HepG2 (cell line): ENCODE results near the gene MSANTD2. TPM values are rescaled to one million over a fixed set of nuclear protein-coding genes. Genes with fewer than 3 reads are reported as not detected.

Experiments
- ATAC-seq: fragments of 200-7000 bp; cut with Tn5 transposase; 3 replicates; pipeline ENCODE4 v1.9.1; 2020; ENCODE audit warnings: mild to moderate bottlenecking, moderate library complexity
- BruUV-seq: library from RNA; stranded (reverse); fragments of 400-500 nt; replicated peaks from 2 replicates; lab custom pipeline; 2021; lab: Mats Ljungman, UMichigan
- CTCF ChIA-PET: fragments of 300-600 bp; formaldehyde crosslinking; extraction: SDS; loops from one replicate; lab custom pipeline; 2021; ENCODE audit warnings: low total read pairs, inconsistent platforms, low intra/inter-chr PET ratio; lab: Yijun Ruan, JAX
- POLR2A ChIA-PET: fragments of 350-600 bp; sonication (Branson Sonifier 250); formaldehyde crosslinking; loops from one replicate; lab custom pipeline; 2020; ENCODE audit warnings: antibody characterized with exemption, inconsistent platforms; lab: Yijun Ruan, JAX
- DNase-seq: peaks from one replicate; pipeline ENCODE4 v3.0.0-alpha.2; 2015; ENCODE audit warnings: low spot score
- FAIRE-seq: peaks from 3 replicates; lab custom pipeline; 2011; peaks lifted over from hg19 to GRCh38; lab: Jason Lieb, UNC
- H2AFZ ChIP-seq: one replicate; pipeline ENCODE4 v1.6.1; 2011; ENCODE audit warnings: low read length, inconsistent platforms
- H3K27ac ChIP-seq: fragments of 300-600 bp; 3 replicates; pipeline ENCODE4 v1.8.0; 2011; ENCODE audit warnings: mixed run types, mild to moderate bottlenecking, mixed read lengths, low read length, inconsistent platforms; ENCODE audit not compliant: insufficient read depth; ENCODE audit errors: extremely low read length
- H3K27me3 ChIP-seq, 2 experiments: fragments of 200-600 bp in 1 of 2; 2 replicates in 1 of 2; 3 replicates in 1 of 2; pipeline versions ENCODE4 v1.6.0 to v1.8.0; 2011; ENCODE audit warnings: low read length in 2 of 2, mild to moderate bottlenecking in 2 of 2, moderate library complexity in 2 of 2, inconsistent platforms in 1 of 2; ENCODE audit not compliant: insufficient read depth in 2 of 2, control insufficient read depth in 1 of 2
- H3K36me3 ChIP-seq, 2 experiments: fragments of 200-600 bp in 1 of 2; replicated peaks in 1 of 2; 2 replicates in 1 of 2; 3 replicates in 1 of 2; pipeline versions ENCODE4 v1.5.1 to v1.8.0; 2011; ENCODE audit warnings: low read length in 2 of 2, inconsistent platforms in 1 of 2; ENCODE audit not compliant: insufficient read depth in 2 of 2, control insufficient read depth in 1 of 2
- H3K4me1 ChIP-seq: 2 replicates; pipeline ENCODE4 v1.5.1; 2012; ENCODE audit warnings: low read length, inconsistent platforms; ENCODE audit not compliant: insufficient read depth
- H3K4me2 ChIP-seq: 2 replicates; pipeline ENCODE4 v1.6.0; 2011; ENCODE audit warnings: low read depth, low read length, inconsistent platforms
- H3K4me3 ChIP-seq, 3 experiments: fragments of 200-600 bp in 1 of 3; sonication (generic), shearing (Covaris generic) in 1 of 3; replicated peaks in 1 of 3; 2 replicates each; pipeline ENCODE4 v1.5.1; 2011 to 2016; ENCODE audit warnings: low read length in 3 of 3, inconsistent platforms in 2 of 3, low read depth in 2 of 3, mild to moderate bottlenecking in 2 of 3, control low read depth in 1 of 3, mixed read lengths in 1 of 3; ENCODE audit not compliant: insufficient read depth in 1 of 3
- H3K79me2 ChIP-seq: one replicate; pipeline ENCODE4 v1.6.1; 2011; ENCODE audit warnings: low read length, inconsistent platforms; ENCODE audit not compliant: insufficient read depth
- H3K9ac ChIP-seq: 2 replicates; pipeline ENCODE4 v1.6.0; 2011; ENCODE audit warnings: mild to moderate bottlenecking, low read depth, low read length, inconsistent platforms; ENCODE audit not compliant: insufficient read depth
- H3K9me3 ChIP-seq: 2 replicates; pipeline ENCODE4 v1.5.1; 2012; ENCODE audit warnings: mild to moderate bottlenecking, low read length
- H4K20me1 ChIP-seq: 2 replicates; pipeline ENCODE4 v1.6.0; 2011; ENCODE audit warnings: inconsistent platforms, mild to moderate bottlenecking, low read length, moderate library complexity; ENCODE audit not compliant: insufficient read depth
- MAF1 ChIP-seq: sonication (generic); formaldehyde crosslinking; IDR thresholded peaks from 2 replicates; pipeline ENCODE4 v1.5.0; 2020; ENCODE audit warnings: missing genetic modification reagents, borderline replicate concordance
- MTF2 ChIP-seq: sonication (generic); formaldehyde crosslinking; IDR thresholded peaks from 2 replicates; pipeline ENCODE4 v1.5.0; 2020; ENCODE audit warnings: missing genetic modification reagents, borderline replicate concordance
- PCBP1 ChIP-seq: fragments of 200-400 bp; formaldehyde crosslinking; IDR thresholded peaks from 2 replicates; pipeline ENCODE4 v1.6.1; 2017; ENCODE audit warnings: mild to moderate bottlenecking, low read depth, low read length, borderline replicate concordance
- REPIN1 ChIP-seq: sonication (generic); formaldehyde crosslinking; IDR thresholded peaks from 2 replicates; pipeline ENCODE4 v1.8.0; 2022; ENCODE audit warnings: missing genetic modification reagents, low read depth, mild to moderate bottlenecking, borderline replicate concordance
- SOX6 ChIP-seq, 2 experiments: fragments of 450-650 bp in 1 of 2; sonication (generic) in 1 of 2; formaldehyde crosslinking in 1 of 2; IDR thresholded peaks; 2 replicates each; pipeline versions ENCODE4 v1.4.0 to v1.6.1; 2017 to 2020; ENCODE audit warnings: antibody characterized with exemption in 1 of 2, mild to moderate bottlenecking in 1 of 2, missing genetic modification reagents in 1 of 2
- WGBS: methylation state at CpG from one replicate; pipeline ENCODE4 v1.1.6; 2017; ENCODE audit warnings: low lambda C conversion rate; 5-methylcytosine and 5-hydroxymethylcytosine counted together
- in situ Hi-C: cut with HindIII; loops from 2 replicates; pipeline ENCODE4 v1.10.0; 2017; ENCODE audit warnings: low pct_unique_long_range_greater_than_20kb; ENCODE audit not compliant: extremely low pct_ligation_motif_present
- intact Hi-C: fragments of 100-400 bp; cut with micrococcal nuclease; formaldehyde crosslinking; loops from one replicate; pipeline ENCODE4 v1.10.0; 2022; ENCODE audit not compliant: unreplicated experiment
- polyA plus RNA-seq, 8 experiments: library from polyadenylated mRNA; depleted of rRNA in 3 of 8; stranded (reverse) in 7 of 8; unstranded in 1 of 8; fragments of >200 nt; fragmentation: Illumina TruSeq in 4 of 8; extraction: Trizol in 4 of 8; gene quantifications; 2 replicates each; pipeline versions ENCODE4 v1.2.1 to v1.2.3, GENCODE V29; 2011 to 2016; ENCODE audit warnings: low read depth in 4 of 8, missing spikeins in 1 of 8, mixed read lengths in 1 of 8; ENCODE audit not compliant: insufficient read depth in 1 of 8
- total RNA-seq, 5 experiments: library from RNA; depleted of rRNA; stranded (reverse); fragments of >200 nt; fragmentation: Illumina TruSeq; extraction: Trizol; gene quantifications; 2 replicates each; pipeline ENCODE4 v1.2.3, GENCODE V29; 2016; ENCODE audit warnings: low read depth in 1 of 5
- TF ChIP-seq, protein P1 (sequence below): sonication (generic); formaldehyde crosslinking; IDR thresholded peaks from one replicate; pipeline ENCODE4 v1.5.1; 2020; ENCODE audit warnings: mild to moderate bottlenecking, missing genetic modification reagents; ENCODE audit errors: not compliant biosample characterization
- TF ChIP-seq, protein P2 (sequence below): sonication (generic); formaldehyde crosslinking; IDR thresholded peaks from 2 replicates; pipeline ENCODE4 v1.5.0; 2020; ENCODE audit warnings: mild to moderate bottlenecking, missing genetic modification reagents

Gene MSANTD2
- total and polyA plus RNA-seq, 2 of the 13 experiments (the other 11 are each of a cell fraction or from before 2014, with no cell fraction given): 8.7 to 10.1 TPM

DNA sequence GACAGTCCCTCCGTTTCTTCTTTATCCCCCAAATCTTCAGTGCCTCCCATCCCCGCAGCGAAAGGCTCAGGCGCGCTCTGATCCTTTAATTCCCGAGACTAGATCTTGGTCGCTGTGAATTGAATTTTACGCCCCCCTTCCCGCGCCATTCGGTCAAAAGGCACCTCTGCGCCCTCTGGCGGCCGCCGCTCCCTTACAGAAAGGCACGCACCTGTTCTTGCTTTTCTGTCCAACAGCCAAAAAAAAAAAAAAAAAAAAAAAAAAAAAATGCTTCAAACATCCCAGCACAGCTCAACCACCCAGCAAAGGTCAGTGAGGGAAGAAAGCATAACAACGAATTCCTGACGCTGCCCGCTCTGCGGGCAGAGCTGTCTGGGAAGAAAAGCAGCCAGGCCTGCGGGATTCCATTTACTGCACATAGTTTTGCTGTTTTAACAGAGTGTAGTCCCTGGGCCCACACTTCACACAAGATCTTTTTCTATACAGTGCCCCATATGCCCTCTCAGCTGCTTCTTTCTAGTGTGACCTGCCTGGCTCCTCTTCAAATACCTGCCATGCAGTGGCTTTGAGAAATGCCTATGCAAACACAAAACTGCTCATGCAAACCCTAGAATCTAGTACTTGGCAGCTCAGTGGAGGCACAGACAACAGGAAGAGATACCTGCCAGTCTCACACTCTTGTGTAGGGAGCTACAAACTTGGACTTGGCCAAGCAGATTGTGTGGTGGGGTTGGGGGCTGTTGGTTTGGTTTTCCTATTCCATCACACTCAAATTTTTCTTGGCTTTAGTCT lies 36.9 kb downstream of the MSANTD2 start:
- in situ Hi-C loops: loop anchor here (5.0 kb wide), 1 partner anchor 91 kb away; the partner anchor contains the start of genes SIAE and SPA17
- H3K4me1 ChIP-seq: peaks cover 69% of the 10 kb centered on the region
- intact Hi-C loops: loop anchor here (1.0 to 2.0 kb wide), 4 partner anchors 15 to 94 kb away; partner anchors contain the start of genes SIAE and SPA17
- peaks cover 0 to 24% of the 10 kb centered on the region in 2 experiments; a peak in 4 of 5 replicates for H3K27me3 ChIP-seq
- peak overlapping the region; percentile 60 to 89 (median 70) for H3K4me3 ChIP-seq
- CTCF ChIA-PET: interaction anchor here (0.7 to 2.9 kb wide), 6 partner anchors 15 to 94 kb away, joined by 4 to 19 read pairs (median 13); partner anchors contain the start of gene SIAE
- H3K4me2 ChIP-seq: peak overlapping the region; percentile 100
- POLR2A ChIA-PET: interaction anchor here (0.6 to 3.5 kb wide), 8 partner anchors 12 to 140 kb away, joined by 3 to 16 read pairs (median 8); partner anchors contain the start of genes MSANTD2, NRGN, SIAE and SPA17
- FAIRE-seq (peak; percentile 59), ATAC-seq (peak; percentile 22), DNase-seq (peak; percentile 72)
- BruUV-seq: TSS peak; percentile 39
- H3K79me2 ChIP-seq: no peaks in the 10 kb centered on the region
- H3K9me3 ChIP-seq: no peaks in the 10 kb centered on the region
- H4K20me1 ChIP-seq: no peaks in the 10 kb centered on the region
- 2% methylated on average over 21 of the region's 21 CpGs for WGBS
- H3K9ac ChIP-seq: peak overlapping the region; percentile 53
- H3K36me3 ChIP-seq: no peaks in the 10 kb centered on the region; a peak in 1 of 5 replicates
- H3K27ac ChIP-seq: no peak overlapping the region
- no peak overlapping the region for H2AFZ ChIP-seq
- no peak for TF ChIP-seq SOX6 (IDR thresholded peaks at IDR 0.05)
- peak; percentile 39 for TF ChIP-seq SOX6 (CRISPR knock-in tag; IDR thresholded peaks at IDR 0.05)
- 0 out of 2 replicates have a peak, but pooled peaks have one; percentile 11 for TF ChIP-seq PCBP1
- TF ChIP-seq, protein P1, sequence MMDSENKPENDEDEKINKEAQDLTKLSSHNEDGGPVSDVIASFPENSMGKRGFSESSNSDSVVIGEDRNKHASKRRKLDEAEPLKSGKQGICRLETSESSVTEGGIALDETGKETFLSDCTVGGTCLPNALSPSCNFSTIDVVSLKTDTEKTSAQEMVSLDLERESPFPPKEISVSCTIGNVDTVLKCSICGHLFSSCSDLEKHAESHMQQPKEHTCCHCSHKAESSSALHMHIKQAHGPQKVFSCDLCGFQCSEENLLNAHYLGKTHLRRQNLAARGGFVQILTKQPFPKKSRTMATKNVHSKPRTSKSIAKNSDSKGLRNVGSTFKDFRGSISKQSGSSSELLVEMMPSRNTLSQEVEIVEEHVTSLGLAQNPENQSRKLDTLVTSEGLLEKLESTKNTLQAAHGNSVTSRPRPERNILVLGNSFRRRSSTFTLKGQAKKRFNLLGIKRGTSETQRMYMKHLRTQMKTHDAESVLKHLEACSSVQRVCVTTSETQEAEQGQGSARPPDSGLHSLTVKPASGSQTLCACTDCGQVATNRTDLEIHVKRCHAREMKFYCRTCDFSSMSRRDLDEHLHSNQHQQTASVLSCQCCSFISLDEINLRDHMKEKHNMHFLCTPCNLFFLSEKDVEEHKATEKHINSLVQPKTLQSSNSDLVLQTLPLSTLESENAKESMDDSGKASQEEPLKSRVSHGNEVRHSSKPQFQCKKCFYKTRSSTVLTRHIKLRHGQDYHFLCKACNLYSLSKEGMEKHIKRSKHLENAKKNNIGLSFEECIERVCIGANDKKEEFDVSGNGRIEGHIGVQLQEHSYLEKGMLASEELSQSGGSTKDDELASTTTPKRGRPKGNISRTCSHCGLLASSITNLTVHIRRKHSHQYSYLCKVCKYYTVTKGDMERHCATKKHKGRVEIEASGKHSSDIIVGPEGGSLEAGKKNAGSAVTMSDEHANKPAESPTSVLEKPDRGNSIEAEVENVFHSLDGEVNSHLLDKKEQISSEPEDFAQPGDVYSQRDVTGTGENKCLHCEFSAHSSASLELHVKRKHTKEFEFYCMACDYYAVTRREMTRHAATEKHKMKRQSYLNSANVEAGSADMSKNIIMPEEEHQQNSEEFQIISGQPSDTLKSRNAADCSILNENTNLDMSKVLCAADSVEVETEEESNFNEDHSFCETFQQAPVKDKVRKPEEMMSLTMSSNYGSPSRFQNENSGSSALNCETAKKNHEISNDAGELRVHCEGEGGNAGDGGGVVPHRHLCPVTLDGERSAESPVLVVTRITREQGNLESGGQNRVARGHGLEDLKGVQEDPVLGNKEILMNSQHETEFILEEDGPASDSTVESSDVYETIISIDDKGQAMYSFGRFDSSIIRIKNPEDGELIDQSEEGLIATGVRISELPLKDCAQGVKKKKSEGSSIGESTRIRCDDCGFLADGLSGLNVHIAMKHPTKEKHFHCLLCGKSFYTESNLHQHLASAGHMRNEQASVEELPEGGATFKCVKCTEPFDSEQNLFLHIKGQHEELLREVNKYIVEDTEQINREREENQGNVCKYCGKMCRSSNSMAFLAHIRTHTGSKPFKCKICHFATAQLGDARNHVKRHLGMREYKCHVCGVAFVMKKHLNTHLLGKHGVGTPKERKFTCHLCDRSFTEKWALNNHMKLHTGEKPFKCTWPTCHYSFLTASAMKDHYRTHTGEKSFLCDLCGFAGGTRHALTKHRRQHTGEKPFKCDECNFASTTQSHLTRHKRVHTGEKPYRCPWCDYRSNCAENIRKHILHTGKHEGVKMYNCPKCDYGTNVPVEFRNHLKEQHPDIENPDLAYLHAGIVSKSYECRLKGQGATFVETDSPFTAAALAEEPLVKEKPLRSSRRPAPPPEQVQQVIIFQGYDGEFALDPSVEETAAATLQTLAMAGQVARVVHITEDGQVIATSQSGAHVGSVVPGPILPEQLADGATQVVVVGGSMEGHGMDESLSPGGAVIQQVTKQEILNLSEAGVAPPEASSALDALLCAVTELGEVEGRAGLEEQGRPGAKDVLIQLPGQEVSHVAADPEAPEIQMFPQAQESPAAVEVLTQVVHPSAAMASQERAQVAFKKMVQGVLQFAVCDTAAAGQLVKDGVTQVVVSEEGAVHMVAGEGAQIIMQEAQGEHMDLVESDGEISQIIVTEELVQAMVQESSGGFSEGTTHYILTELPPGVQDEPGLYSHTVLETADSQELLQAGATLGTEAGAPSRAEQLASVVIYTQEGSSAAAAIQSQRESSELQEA (CRISPR knock-in tag): no peak
- no peak for TF ChIP-seq MAF1 (CRISPR knock-in tag)
- 0 out of 2 replicates have a peak, but pooled peaks have one; percentile 50 for TF ChIP-seq REPIN1
- 0 out of 2 replicates have a peak, but pooled peaks have one; percentile 54 for TF ChIP-seq MTF2 (CRISPR knock-in tag)
- TF ChIP-seq, protein P2, sequence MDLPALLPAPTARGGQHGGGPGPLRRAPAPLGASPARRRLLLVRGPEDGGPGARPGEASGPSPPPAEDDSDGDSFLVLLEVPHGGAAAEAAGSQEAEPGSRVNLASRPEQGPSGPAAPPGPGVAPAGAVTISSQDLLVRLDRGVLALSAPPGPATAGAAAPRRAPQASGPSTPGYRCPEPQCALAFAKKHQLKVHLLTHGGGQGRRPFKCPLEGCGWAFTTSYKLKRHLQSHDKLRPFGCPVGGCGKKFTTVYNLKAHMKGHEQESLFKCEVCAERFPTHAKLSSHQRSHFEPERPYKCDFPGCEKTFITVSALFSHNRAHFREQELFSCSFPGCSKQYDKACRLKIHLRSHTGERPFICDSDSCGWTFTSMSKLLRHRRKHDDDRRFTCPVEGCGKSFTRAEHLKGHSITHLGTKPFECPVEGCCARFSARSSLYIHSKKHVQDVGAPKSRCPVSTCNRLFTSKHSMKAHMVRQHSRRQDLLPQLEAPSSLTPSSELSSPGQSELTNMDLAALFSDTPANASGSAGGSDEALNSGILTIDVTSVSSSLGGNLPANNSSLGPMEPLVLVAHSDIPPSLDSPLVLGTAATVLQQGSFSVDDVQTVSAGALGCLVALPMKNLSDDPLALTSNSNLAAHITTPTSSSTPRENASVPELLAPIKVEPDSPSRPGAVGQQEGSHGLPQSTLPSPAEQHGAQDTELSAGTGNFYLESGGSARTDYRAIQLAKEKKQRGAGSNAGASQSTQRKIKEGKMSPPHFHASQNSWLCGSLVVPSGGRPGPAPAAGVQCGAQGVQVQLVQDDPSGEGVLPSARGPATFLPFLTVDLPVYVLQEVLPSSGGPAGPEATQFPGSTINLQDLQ (CRISPR knock-in tag): peak; percentile 82; the same call in 1 of the 2 replicates
